ENCODE data around the gene SVBP.
"Not testable (repeated sequence)": the region's sequence is repeated elsewhere in the genome, so short reads cannot be mapped to it uniquely, and the experiment has no call there.

Gene SVBP, protein sequence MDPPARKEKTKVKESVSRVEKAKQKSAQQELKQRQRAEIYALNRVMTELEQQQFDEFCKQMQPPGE

DNA sequence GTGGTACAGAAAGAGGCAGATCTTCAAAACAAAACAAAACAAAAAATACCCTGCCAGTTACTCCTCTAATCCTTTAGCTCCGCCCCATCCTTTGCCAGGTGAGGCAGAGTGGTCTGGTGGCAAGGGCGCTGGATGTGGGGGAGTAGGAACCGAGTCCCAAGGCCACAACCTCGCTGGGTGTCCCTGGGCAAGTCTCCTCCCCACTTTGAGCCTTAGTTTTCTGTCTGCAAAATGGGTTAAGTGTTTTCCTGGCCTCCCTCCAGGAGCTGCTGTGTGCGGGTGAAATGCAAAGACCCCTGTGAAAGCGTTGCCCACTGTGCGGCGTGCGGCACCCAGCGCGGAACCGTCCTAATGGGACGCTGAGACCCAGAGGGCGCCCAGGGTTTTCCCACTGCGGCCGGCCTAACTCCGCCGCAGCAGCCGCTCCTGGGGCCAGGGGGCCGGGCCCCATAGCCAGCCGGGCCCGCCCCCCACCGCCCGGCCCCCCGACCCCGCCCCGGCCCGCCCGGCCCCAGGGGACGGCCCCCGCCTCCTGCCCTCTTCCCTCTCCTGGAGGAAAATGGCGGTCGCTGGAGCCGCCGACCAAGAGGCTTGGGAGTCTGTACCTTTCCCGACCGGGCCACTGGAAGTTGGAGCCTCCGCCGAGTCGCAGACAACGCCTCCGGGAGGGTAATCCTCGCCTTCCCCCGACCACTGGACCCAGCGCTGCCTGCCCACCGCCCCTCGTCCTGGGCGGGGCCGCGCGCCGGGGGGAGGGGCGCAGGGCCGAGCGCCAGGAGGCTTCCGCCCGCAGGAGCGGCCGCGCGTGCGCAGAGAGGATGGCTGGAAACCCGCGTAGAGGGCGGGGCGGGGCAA is at the start of gene SVBP, which contains the start of gene ERMAP:
SVBP (minus strand) TSS at position 813 of the 855 bp plus-strand sequence. CDS start 853 bp downstream, outside the sequence.
ERMAP (plus strand) TSS at position 538 of the 855 bp plus-strand sequence. CDS start 13,327 bp downstream, outside the sequence.
- Histone ChIP-seq H3K4me3 (ENCODE audit: low read length) (peak within 1 kb of the TSS; percentile 95), H3K36me3 (ENCODE audit: insufficient read depth, low read depth, low read length) (no peaks in the 10 kb centered on the region), H3K9ac (ENCODE audit: low read depth, low read length) (peak within 1 kb of the TSS; percentile 93), H3K27ac (ENCODE audit: low read length) (peak within 1 kb of the TSS; percentile 54), H3K27me3 (ENCODE audit: insufficient read depth, low read length) (no peaks in the 10 kb centered on the region), H3K9me3 (ENCODE audit: insufficient read depth, low read depth, low read length) (no peaks in the 10 kb centered on the region), H3K4me1 (ENCODE audit: insufficient read depth, low read length) (peaks cover 5% of the 10 kb centered on the region)

DNA sequence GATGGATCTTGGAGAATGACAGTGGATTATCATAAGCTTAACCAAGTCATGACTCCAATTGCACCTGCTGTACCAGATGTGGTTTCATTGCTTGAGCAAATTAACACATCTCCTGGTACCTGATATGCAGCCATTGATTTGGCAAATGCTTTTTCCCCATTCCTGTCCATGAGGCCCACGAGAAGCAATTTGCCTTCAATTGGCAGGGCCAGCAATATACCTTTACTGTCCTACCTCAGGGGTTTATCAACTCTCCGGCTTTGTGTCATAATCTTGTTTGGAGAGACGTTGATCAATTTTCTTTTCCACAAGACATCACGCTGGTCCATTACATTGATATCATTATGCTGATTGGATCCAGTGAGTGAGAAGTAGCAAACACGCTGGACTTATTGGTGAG is 49.4 kb upstream of the SVBP start:
- Histone ChIP-seq H3K9me3 (ENCODE audit: insufficient read depth, low read depth, low read length) (no peaks in the 10 kb centered on the region; the same call in 1 of the 2 replicates), H3K27me3 (ENCODE audit: insufficient read depth, low read length) (no peaks in the 10 kb centered on the region; the same call in 1 of the 2 replicates), H3K36me3 (ENCODE audit: insufficient read depth, low read depth, low read length) (no peaks in the 10 kb centered on the region), H3K4me1 (ENCODE audit: insufficient read depth, low read length) (no peaks in the 10 kb centered on the region), H3K4me3 (ENCODE audit: low read length) (no peak overlapping the region), H3K27ac (ENCODE audit: low read length) (no peak overlapping the region), H3K9ac (ENCODE audit: low read depth, low read length) (no peak overlapping the region)

DNA sequence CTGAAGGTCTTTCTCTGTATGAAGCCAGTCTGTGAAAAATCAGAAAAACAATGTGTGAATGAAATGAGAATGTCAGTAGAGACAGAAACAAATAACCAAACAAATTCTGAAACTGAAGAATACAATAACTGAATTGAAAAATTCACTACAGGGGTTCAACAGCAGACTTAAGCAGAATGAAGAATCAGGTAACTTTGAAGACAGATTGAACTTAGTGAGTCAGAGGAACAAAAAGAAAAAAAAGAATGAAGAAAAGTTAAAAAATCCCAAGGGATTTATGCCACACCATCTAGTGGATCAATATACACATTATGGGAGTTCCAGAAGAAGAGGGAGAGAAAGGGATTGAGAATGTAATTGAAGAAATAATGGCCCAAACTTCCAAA is 43.8 kb upstream of the SVBP start:
- Histone ChIP-seq H3K9me3 (ENCODE audit: insufficient read depth, low read depth, low read length) (peaks cover 7% of the 10 kb centered on the region), H3K4me1 (ENCODE audit: insufficient read depth, low read length) (no peaks in the 10 kb centered on the region), H3K9ac (ENCODE audit: low read depth, low read length) (no peak overlapping the region), H3K27me3 (ENCODE audit: insufficient read depth, low read length) (no peaks in the 10 kb centered on the region), H3K27ac (ENCODE audit: low read length) (no peak overlapping the region), H3K4me3 (ENCODE audit: low read length) (no peak overlapping the region), H3K36me3 (ENCODE audit: insufficient read depth, low read depth, low read length) (no peaks in the 10 kb centered on the region)

DNA sequence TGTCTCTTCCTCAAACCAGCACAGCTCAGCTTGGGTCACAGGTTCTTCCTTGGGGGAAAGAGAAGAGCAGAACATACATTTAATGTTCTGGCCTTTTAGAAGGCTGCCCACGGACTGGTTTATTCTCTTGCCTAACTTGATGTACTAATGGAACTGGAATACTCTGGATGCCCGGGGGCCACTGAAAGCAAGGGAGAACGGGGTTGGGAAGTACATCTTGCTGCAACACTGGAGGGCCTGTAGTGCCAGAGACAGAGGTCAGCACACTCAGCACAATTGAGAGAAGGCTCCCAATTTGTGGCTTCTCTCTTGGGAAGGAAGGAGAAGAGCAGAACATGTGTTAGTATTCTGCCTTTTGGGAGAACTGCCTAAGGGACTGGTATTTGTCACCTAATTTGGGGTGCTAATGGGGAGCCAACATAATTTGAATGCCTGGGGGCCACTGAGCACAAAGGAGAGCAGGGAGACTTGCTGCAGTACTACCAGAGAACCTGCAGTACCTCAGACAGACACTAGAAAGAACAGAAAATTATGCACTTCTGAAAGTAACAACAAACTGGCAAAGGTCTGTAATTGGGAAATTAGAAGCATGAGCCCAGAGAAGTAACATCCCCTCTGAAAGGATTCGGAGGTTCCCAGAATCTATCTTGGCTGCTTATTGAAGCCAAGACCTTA is 43.3 kb upstream of the SVBP start:
- Histone ChIP-seq H3K9ac (ENCODE audit: low read depth, low read length) (no peak overlapping the region), H3K36me3 (ENCODE audit: insufficient read depth, low read depth, low read length) (no peaks in the 10 kb centered on the region), H3K27ac (ENCODE audit: low read length) (no peak overlapping the region), H3K4me3 (ENCODE audit: low read length) (no peak overlapping the region), H3K27me3 (ENCODE audit: insufficient read depth, low read length) (no peaks in the 10 kb centered on the region), H3K4me1 (ENCODE audit: insufficient read depth, low read length) (no peaks in the 10 kb centered on the region), H3K9me3 (ENCODE audit: insufficient read depth, low read depth, low read length) (peaks cover 7% of the 10 kb centered on the region)

DNA sequence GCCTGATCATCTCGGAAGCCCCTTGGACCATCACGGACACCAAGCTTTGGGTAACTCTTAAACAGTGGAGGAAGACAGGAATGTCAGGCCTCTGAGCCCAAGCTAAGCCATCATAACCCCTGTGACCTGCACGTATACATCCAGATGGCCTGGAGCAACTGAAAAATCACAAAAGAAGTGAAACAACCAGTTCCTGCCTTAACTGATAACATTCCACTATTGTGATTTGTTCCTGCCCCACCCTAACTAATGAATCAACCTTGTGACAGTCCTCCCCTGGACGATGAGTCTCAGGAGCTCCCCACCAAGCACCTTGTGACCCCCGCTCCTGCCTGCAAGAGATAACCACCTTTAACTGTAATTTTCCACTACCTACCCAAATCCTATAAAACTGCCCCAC is 42.2 kb upstream of the SVBP start:
- H3K9me3 ChIP-seq (ENCODE audit: insufficient read depth, low read depth, low read length); H3K4me3 ChIP-seq (ENCODE audit: low read length): not testable (repeated sequence)

DNA sequence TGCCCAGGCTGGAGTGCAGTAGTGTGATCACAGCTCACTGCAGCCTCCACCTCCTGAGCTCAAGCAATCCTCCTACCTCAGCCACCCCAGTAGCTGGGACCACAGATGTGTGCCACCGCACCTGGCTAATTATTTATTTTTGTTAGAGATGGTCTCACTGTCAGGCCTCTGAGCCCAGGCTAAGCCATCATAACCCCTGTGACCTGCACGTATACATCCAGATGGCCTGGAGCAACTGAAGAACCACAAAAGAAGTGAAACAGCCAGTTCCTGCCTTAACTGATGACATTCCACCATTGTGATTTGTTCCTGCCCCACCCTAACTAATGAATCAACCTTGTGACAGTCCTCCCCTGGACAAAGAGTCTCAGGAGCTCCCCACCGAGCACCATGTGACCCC is 39.4 kb upstream of the SVBP start:
- peaks cover 12% of the 10 kb centered on the region for H3K36me3 ChIP-seq (ENCODE audit: insufficient read depth, low read depth, low read length)
- H3K27me3 ChIP-seq (ENCODE audit: insufficient read depth, low read length); H3K4me3 ChIP-seq (ENCODE audit: low read length); H3K9me3 ChIP-seq (ENCODE audit: insufficient read depth, low read depth, low read length); H3K4me1 ChIP-seq (ENCODE audit: insufficient read depth, low read length); H3K9ac ChIP-seq (ENCODE audit: low read depth, low read length); H3K27ac ChIP-seq (ENCODE audit: low read length): not testable (repeated sequence)

More for the DNA sequence above, 42.2 kb upstream of the SVBP start:
- not testable (repeated sequence) for H3K27ac ChIP-seq (ENCODE audit: low read length); H3K9ac ChIP-seq (ENCODE audit: low read depth, low read length); H3K36me3 ChIP-seq (ENCODE audit: insufficient read depth, low read depth, low read length); H3K27me3 ChIP-seq (ENCODE audit: insufficient read depth, low read length); H3K4me1 ChIP-seq (ENCODE audit: insufficient read depth, low read length)

DNA sequence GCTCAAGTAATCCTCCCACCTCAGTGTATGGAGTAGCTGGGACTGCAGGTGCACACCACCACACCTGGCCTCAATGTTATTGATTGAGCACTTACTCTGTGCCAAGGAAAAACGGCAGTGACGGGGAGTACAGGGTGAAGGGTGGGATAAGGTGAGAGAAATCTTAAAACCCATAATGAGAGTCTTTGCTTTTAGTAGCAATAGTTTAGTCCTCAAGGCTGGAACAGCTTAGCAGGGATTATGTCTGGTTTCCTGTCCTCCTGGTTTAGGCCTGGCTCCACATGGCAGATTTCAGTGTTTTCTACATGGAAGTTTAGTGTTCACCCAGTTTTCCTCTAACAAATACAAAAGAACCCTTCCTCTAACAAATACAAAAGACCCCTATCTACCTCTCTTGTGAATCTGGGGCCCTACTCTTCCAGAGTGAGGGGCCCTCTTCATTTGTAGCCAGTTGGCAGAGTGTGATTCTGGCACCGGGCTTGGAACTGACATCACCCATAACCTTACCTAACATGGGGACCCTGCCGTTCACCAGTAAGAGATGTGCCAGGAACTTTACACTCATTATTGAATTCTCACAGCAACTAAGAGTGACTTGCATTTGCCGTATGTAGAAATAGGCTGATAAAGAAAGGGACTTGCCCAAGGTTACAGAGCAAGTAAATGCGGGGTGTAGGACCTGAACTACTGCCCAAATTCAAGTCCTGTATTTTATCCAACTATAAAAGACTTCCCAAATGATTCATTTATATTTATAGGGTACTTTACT is 36.1 kb upstream of the SVBP start:
- Histone ChIP-seq H3K27me3 (ENCODE audit: insufficient read depth, low read length) (no peaks in the 10 kb centered on the region), H3K27ac (ENCODE audit: low read length) (no peak overlapping the region), H3K9me3 (ENCODE audit: insufficient read depth, low read depth, low read length) (no peaks in the 10 kb centered on the region), H3K9ac (ENCODE audit: low read depth, low read length) (no peak overlapping the region), H3K4me3 (ENCODE audit: low read length) (no peak overlapping the region), H3K36me3 (ENCODE audit: insufficient read depth, low read depth, low read length) (peaks cover 42% of the 10 kb centered on the region), H3K4me1 (ENCODE audit: insufficient read depth, low read length) (no peaks in the 10 kb centered on the region; the same call in 1 of the 2 replicates)

DNA sequence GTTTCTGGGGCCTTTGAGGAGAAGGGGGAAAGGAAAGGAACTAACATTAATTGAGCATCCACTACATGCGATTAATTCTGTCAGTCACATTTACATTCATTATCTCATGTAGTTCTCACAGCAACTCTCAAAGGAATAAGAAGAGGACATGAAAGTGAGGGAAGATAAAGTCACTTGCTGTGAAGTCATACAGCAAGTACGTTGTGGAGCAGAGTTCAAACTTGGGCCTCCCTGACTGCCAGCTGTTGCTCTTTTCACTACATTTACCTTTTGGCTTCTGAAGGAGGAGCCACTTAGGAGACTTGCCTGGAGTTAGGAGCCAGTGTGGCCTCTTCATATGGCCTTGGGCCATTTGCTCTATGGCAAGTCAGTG is 35.4 kb upstream of the SVBP start:
- Histone ChIP-seq H3K27ac (ENCODE audit: low read length) (no peak overlapping the region), H3K36me3 (ENCODE audit: insufficient read depth, low read depth, low read length) (peaks cover 42% of the 10 kb centered on the region), H3K4me3 (ENCODE audit: low read length) (no peak overlapping the region), H3K4me1 (ENCODE audit: insufficient read depth, low read length) (peaks cover 5% of the 10 kb centered on the region), H3K9me3 (ENCODE audit: insufficient read depth, low read depth, low read length) (no peaks in the 10 kb centered on the region), H3K9ac (ENCODE audit: low read depth, low read length) (no peak overlapping the region), H3K27me3 (ENCODE audit: insufficient read depth, low read length) (no peaks in the 10 kb centered on the region)

DNA sequence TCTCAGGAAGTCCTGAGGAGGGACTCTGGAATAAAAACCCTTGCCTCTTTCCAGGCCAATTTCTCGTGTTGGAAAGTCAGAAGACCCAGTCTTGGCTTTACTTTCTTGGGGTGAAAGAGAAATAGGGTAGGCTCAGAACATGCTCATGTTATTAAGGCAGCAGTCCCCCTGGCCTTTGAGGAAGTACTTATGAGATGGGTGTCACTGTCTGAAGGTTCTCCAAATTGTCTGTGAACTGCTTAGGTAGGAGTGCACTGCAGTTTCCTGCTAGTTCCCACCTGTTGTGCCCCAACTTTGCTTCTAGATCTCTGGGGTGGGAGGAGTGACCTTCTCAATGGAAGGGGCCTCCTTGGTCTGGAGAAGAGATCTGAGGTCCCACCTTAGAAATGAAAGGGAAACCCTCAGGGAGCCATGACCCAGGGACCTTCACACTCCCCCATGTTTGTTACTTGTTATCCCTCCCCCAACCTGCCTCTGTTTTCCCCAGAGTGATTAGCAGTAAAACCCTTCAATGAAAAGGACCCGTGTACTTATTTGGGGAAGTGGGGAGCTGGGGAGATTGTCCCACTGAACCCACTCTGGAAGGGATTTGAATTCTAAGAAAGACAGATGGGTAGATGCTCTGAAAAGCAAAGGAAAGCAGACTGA is 34.9 kb upstream of the SVBP start:
- no peaks in the 10 kb centered on the region for H3K9me3 ChIP-seq (ENCODE audit: insufficient read depth, low read depth, low read length)
- H3K27ac ChIP-seq (ENCODE audit: low read length), result no peak overlapping the region
- no peak overlapping the region for H3K4me3 ChIP-seq (ENCODE audit: low read length)
- H3K9ac ChIP-seq (ENCODE audit: low read depth, low read length), result no peak overlapping the region
- no peaks in the 10 kb centered on the region for H3K27me3 ChIP-seq (ENCODE audit: insufficient read depth, low read length)
- H3K36me3 ChIP-seq (ENCODE audit: insufficient read depth, low read depth, low read length), result peaks cover 42% of the 10 kb centered on the region
- H3K4me1 ChIP-seq (ENCODE audit: insufficient read depth, low read length), result peaks cover 9% of the 10 kb centered on the region

DNA sequence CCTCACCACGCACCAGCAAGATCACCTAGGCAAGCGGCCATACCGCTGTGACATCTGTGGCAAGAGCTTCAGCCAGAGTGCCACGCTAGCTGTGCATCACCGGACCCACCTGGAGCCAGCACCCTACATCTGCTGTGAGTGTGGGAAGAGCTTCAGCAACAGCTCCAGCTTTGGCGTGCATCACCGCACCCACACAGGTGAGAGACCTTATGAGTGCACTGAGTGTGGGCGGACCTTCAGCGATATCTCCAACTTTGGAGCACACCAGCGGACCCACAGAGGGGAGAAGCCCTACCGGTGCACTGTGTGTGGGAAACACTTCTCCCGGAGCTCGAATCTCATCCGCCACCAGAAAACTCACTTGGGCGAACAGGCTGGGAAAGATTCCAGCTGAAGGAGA is 34.2 kb upstream of the SVBP start:
- Histone ChIP-seq H3K4me1 (ENCODE audit: insufficient read depth, low read length) (peaks cover 9% of the 10 kb centered on the region), H3K36me3 (ENCODE audit: insufficient read depth, low read depth, low read length) (peaks cover 42% of the 10 kb centered on the region), H3K27me3 (ENCODE audit: insufficient read depth, low read length) (no peaks in the 10 kb centered on the region), H3K9me3 (ENCODE audit: insufficient read depth, low read depth, low read length) (no peaks in the 10 kb centered on the region), H3K9ac (ENCODE audit: low read depth, low read length) (no peak overlapping the region), H3K27ac (ENCODE audit: low read length) (no peak overlapping the region), H3K4me3 (ENCODE audit: low read length) (no peak overlapping the region)

DNA sequence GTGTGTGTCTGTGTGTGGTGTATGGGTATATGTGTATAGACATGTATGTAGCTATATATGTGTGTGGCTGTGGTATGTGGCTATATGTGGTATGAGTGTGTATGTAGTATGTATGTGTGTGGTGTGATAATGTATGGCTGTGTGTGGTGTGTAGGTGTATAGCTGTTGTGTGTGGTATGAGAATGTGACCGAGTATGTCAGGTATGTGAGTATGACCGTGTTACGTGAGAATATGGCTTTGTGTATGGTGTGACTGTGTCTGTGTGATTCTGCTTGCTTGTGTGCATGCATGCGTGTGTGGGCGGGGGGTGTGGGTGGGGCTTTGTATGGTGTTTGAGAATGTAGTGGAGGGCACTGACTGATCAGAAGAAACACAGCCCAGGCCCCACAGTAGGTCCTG is 32.7 kb upstream of the SVBP start:
- peaks cover 9% of the 10 kb centered on the region for H3K4me1 ChIP-seq (ENCODE audit: insufficient read depth, low read length)
- no peaks in the 10 kb centered on the region for H3K27me3 ChIP-seq (ENCODE audit: insufficient read depth, low read length)
- H3K36me3 ChIP-seq (ENCODE audit: insufficient read depth, low read depth, low read length), result peaks cover 42% of the 10 kb centered on the region
- no peaks in the 10 kb centered on the region for H3K9me3 ChIP-seq (ENCODE audit: insufficient read depth, low read depth, low read length)
- no peak overlapping the region for H3K27ac ChIP-seq (ENCODE audit: low read length)
- H3K4me3 ChIP-seq (ENCODE audit: low read length), result no peak overlapping the region
- no peak overlapping the region for H3K9ac ChIP-seq (ENCODE audit: low read depth, low read length)
